ENCODE measurements around the gene GMEB2.

GMEB2 gene

GRCh38 chr20:63580796-63581461 is 46.0 kb downstream of the GMEB2 start:
- H3K4me1 Mint-ChIP-seq = peaks cover 25% of the 10 kb centered on the region
- H3K4me3 Mint-ChIP-seq = no peak overlapping the region
- DNase-seq = peak; percentile 37
- H3K36me3 Mint-ChIP-seq (ENCODE audit: low read depth) = no peaks in the 10 kb centered on the region
- no peaks in the 10 kb centered on the region for H3K9me3 Mint-ChIP-seq
- peak; percentile 30 for TF ChIP-seq CTCF (IDR thresholded peaks at IDR 0.05)
- H3K27ac Mint-ChIP-seq = no peak overlapping the region
- H3K27me3 Mint-ChIP-seq (ENCODE audit: low read depth, poor library complexity) = peaks cover 15% of the 10 kb centered on the region

- no peak overlapping the region for H3K4me3 Mint-ChIP-seq
Measured at GRCh38 chr20:63579017-63579694, 47.7 kb downstream of the GMEB2 start.

GRCh38 chr20:63578224-63579016 is 48.5 kb downstream of the GMEB2 start:
- no peak for TF ChIP-seq CTCF (IDR thresholded peaks at IDR 0.05)
- Mint-ChIP-seq H3K9me3 (no peaks in the 10 kb centered on the region), H3K4me1 (peaks cover 20% of the 10 kb centered on the region), H3K4me3 (no peak overlapping the region), H3K36me3 (ENCODE audit: low read depth) (no peaks in the 10 kb centered on the region), H3K27me3 (ENCODE audit: low read depth, poor library complexity) (peaks cover 15% of the 10 kb centered on the region), H3K27ac (no peak overlapping the region)
- DNase-seq = no peak

More at GRCh38 chr20:63579017-63579694, 47.7 kb downstream of the GMEB2 start:
- no peaks in the 10 kb centered on the region for H3K9me3 Mint-ChIP-seq
- DNase-seq = no peak
- TF ChIP-seq CTCF (IDR thresholded peaks at IDR 0.05) = no peak
- H3K4me1 Mint-ChIP-seq = peaks cover 25% of the 10 kb centered on the region
- peaks cover 15% of the 10 kb centered on the region for H3K27me3 Mint-ChIP-seq (ENCODE audit: low read depth, poor library complexity)
- H3K27ac Mint-ChIP-seq = no peak overlapping the region
- no peaks in the 10 kb centered on the region for H3K36me3 Mint-ChIP-seq (ENCODE audit: low read depth)

GRCh38 chr20:63577317-63577894 is 49.5 kb downstream of the GMEB2 start:
- no peak for TF ChIP-seq CTCF (IDR thresholded peaks at IDR 0.05)
- Mint-ChIP-seq H3K36me3 (ENCODE audit: low read depth) (no peaks in the 10 kb centered on the region), H3K27ac (no peak overlapping the region), H3K27me3 (ENCODE audit: low read depth, poor library complexity) (peaks cover 15% of the 10 kb centered on the region), H3K4me1 (peaks cover 12% of the 10 kb centered on the region), H3K9me3 (no peaks in the 10 kb centered on the region), H3K4me3 (no peak overlapping the region)
- no peak for DNase-seq

- H3K36me3 Mint-ChIP-seq (ENCODE audit: low read depth) = no peaks in the 10 kb centered on the region
- no peak overlapping the region for H3K27ac Mint-ChIP-seq
- H3K4me3 Mint-ChIP-seq = peak overlapping the region; percentile 61
Measured at GRCh38 chr20:63576311-63576710, 50.6 kb downstream of the GMEB2 start.

More at GRCh38 chr20:63576311-63576710, 50.6 kb downstream of the GMEB2 start:
- H3K9me3 Mint-ChIP-seq = no peaks in the 10 kb centered on the region
- no peak for TF ChIP-seq CTCF (IDR thresholded peaks at IDR 0.05)
- peaks cover 15% of the 10 kb centered on the region for H3K27me3 Mint-ChIP-seq (ENCODE audit: low read depth, poor library complexity)
- DNase-seq = no peak
- H3K4me1 Mint-ChIP-seq = peaks cover 12% of the 10 kb centered on the region

Measured in nephron progenitor cell (in vitro differentiated cells).